Endothelial cell of umbilical vein (primary cell): ENCODE data around the gene LRRC72.

ENCODE experiments used
- EZH2 ChIP-seq: IDR thresholded peaks from 2 replicates; pipeline ENCODE4 v1.6.1; 2012; ENCODE audit warnings: borderline replicate concordance, low read depth, mild to moderate bottlenecking, moderate library complexity, low read length, inconsistent platforms; ENCODE audit not compliant: severe bottlenecking
- JUN ChIP-seq: IDR thresholded peaks from 2 replicates; pipeline ENCODE4 v1.6.1; 2011; ENCODE audit warnings: borderline replicate concordance, low read depth; ENCODE audit not compliant: insufficient read length, insufficient read depth
- MYC ChIP-seq: IDR thresholded peaks from one replicate; pipeline ENCODE4 v1.6.1; 2011; ENCODE audit warnings: mild to moderate bottlenecking, low read depth, low read length
- POLR2A ChIP-seq: IDR thresholded peaks from 2 replicates; pipeline ENCODE4 v1.6.1; 2012; ENCODE audit warnings: low read depth, mild to moderate bottlenecking, control low read depth, low read length
- POLR2AphosphoS5 ChIP-seq: IDR thresholded peaks from 2 replicates; pipeline ENCODE4 v1.6.1; 2012; ENCODE audit warnings: low read depth, mild to moderate bottlenecking, control low read depth, low read length, moderate library complexity; ENCODE audit not compliant: insufficient read depth
- TF ChIP-seq, protein P1 (sequence below), 2 donors: IDR thresholded peaks; 1 replicate in 1 of 2; 2 replicates in 1 of 2; pipeline ENCODE4 v1.5.1; 2011; ENCODE audit warnings: low read length in 2 of 2, mild to moderate bottlenecking in 2 of 2, moderate library complexity in 2 of 2, control low read depth in 1 of 2, inconsistent platforms in 1 of 2, low read depth in 1 of 2; ENCODE audit not compliant: insufficient read depth in 1 of 2; ENCODE audit errors: extremely low read depth in 1 of 2
- TF ChIP-seq, protein P2 (sequence below): IDR thresholded peaks from 2 replicates; pipeline ENCODE4 v1.6.1; 2011; ENCODE audit not compliant: insufficient read depth, insufficient read length

DNA sequence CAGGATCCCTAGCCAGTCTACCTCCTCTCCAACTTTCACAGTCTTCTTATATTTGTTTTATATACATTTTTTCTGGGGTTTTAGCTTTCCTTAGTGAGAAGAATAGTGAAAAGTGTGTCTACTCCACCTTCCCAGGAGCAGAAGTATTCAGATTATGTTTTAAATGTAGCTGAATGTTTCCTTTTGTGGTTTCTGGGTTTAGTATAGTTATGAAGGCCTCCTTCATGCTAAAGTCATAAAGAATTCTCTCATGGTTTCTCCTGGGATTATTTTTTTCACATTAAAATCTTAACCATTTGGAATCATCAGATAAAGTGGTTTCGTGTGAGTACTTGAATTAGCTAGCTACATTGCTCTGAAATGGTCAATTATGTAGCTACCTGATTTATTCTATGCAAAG lies 68.1 kb downstream of the LRRC72 start:
- TF ChIP-seq, protein P1, sequence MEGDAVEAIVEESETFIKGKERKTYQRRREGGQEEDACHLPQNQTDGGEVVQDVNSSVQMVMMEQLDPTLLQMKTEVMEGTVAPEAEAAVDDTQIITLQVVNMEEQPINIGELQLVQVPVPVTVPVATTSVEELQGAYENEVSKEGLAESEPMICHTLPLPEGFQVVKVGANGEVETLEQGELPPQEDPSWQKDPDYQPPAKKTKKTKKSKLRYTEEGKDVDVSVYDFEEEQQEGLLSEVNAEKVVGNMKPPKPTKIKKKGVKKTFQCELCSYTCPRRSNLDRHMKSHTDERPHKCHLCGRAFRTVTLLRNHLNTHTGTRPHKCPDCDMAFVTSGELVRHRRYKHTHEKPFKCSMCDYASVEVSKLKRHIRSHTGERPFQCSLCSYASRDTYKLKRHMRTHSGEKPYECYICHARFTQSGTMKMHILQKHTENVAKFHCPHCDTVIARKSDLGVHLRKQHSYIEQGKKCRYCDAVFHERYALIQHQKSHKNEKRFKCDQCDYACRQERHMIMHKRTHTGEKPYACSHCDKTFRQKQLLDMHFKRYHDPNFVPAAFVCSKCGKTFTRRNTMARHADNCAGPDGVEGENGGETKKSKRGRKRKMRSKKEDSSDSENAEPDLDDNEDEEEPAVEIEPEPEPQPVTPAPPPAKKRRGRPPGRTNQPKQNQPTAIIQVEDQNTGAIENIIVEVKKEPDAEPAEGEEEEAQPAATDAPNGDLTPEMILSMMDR (IDR thresholded peaks at IDR 0.05; ENCODE audit: extremely low read depth in 1 of 2, insufficient read depth in 1 of 2, low read depth in 1 of 2, low read length in 2 of 2) = no peak
- TF ChIP-seq, protein P2, sequence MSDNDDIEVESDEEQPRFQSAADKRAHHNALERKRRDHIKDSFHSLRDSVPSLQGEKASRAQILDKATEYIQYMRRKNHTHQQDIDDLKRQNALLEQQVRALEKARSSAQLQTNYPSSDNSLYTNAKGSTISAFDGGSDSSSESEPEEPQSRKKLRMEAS = no peak
- TF ChIP-seq POLR2A = no peak
- TF ChIP-seq JUN = no peak
- no peak for TF ChIP-seq POLR2AphosphoS5
- TF ChIP-seq EZH2 = no peak
- no peak for TF ChIP-seq MYC
